ENCODE results near the gene PLPP4. TPM values are rescaled to one million over a fixed set of nuclear protein-coding genes. Genes with fewer than 3 reads are reported as not detected.
A peak's percentile ranks its signal among the peaks of the same experiment; 100 is the strongest.

PLPP4 gene
- polyA plus RNA-seq, 1 of the 3 experiments (the other 2 are of a cell fraction), result 27.9 TPM

DNA sequence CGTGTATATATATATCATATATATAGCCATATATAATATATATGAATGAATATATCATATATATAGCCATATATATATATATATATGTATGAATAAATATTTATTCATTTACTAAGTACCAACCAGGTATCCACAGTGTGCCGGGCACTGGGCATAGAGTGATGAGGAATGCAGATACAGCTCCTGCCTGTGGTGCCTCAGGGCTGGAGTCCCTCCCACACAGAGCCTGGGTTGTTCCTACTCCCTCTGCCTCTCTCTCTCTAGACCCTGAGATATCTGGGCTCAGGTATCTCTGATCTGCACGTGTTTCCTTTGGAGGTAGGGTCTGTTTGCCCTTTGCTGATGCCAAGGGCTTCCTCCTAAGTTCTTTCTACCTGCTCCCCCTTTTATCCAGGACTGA, 1.4 kb upstream of the PLPP4 start:
- WGBS (ENCODE audit: low lambda C conversion rate), result 77% methylated on average over 3 of the region's 3 CpGs
- TF ChIP-seq, protein P1, sequence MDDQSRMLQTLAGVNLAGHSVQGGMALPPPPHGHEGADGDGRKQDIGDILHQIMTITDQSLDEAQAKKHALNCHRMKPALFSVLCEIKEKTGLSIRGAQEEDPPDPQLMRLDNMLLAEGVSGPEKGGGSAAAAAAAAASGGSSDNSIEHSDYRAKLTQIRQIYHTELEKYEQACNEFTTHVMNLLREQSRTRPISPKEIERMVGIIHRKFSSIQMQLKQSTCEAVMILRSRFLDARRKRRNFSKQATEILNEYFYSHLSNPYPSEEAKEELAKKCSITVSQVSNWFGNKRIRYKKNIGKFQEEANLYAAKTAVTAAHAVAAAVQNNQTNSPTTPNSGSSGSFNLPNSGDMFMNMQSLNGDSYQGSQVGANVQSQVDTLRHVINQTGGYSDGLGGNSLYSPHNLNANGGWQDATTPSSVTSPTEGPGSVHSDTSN (IDR thresholded peaks at IDR 0.05), result no peak
- TF ChIP-seq YY1 (IDR thresholded peaks at IDR 0.05; ENCODE audit: low read depth) (no peak), POLR2AphosphoS5 (IDR thresholded peaks at IDR 0.05; ENCODE audit: low read depth, low read length) (no peak), NRF1 (IDR thresholded peaks at IDR 0.05; ENCODE audit: low read depth, low read length) (no peak), GATA2 (CRISPR knock-in tag; IDR thresholded peaks at IDR 0.05) (no peak), EP300 (IDR thresholded peaks at IDR 0.05; ENCODE audit: borderline replicate concordance in 1 of 2, low read depth in 1 of 2, low read length in 1 of 2) (no peak), NFIC (IDR thresholded peaks at IDR 0.05; ENCODE audit: borderline replicate concordance) (no peak), FOSL2 (IDR thresholded peaks at IDR 0.05; ENCODE audit: borderline replicate concordance, low read depth) (no peak), RXRA (IDR thresholded peaks at IDR 0.05; ENCODE audit: borderline replicate concordance, low read depth) (no peak)
- TF ChIP-seq, protein P2, sequence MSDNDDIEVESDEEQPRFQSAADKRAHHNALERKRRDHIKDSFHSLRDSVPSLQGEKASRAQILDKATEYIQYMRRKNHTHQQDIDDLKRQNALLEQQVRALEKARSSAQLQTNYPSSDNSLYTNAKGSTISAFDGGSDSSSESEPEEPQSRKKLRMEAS (IDR thresholded peaks at IDR 0.05; ENCODE audit: low read depth), result no peak
- TF ChIP-seq, protein P3, sequence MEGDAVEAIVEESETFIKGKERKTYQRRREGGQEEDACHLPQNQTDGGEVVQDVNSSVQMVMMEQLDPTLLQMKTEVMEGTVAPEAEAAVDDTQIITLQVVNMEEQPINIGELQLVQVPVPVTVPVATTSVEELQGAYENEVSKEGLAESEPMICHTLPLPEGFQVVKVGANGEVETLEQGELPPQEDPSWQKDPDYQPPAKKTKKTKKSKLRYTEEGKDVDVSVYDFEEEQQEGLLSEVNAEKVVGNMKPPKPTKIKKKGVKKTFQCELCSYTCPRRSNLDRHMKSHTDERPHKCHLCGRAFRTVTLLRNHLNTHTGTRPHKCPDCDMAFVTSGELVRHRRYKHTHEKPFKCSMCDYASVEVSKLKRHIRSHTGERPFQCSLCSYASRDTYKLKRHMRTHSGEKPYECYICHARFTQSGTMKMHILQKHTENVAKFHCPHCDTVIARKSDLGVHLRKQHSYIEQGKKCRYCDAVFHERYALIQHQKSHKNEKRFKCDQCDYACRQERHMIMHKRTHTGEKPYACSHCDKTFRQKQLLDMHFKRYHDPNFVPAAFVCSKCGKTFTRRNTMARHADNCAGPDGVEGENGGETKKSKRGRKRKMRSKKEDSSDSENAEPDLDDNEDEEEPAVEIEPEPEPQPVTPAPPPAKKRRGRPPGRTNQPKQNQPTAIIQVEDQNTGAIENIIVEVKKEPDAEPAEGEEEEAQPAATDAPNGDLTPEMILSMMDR (IDR thresholded peaks at IDR 0.05), result no peak
- Histone ChIP-seq H3K4me3 (ENCODE audit: low read depth in 2 of 2, low read length in 1 of 2) (no peak overlapping the region), H4K20me1 (ENCODE audit: insufficient read depth) (no peaks in the 10 kb centered on the region), H3K27ac (ENCODE audit: low read depth in 2 of 2, low read length in 1 of 2) (no peak overlapping the region), H3K9me3 (no peaks in the 10 kb centered on the region), H3F3A (replicated peaks; ENCODE audit: insufficient read depth) (peaks cover 16% of the 10 kb centered on the region), H3K9me2 (no peaks in the 10 kb centered on the region), H2AFZ (ENCODE audit: low read depth) (no peak overlapping the region), H3K79me2 (ENCODE audit: insufficient read depth) (peaks cover 38% of the 10 kb centered on the region), H3K9ac (peak overlapping the region; percentile 98; the same call in 1 of the 2 replicates), H3K4me2 (peak overlapping the region; percentile 84; the same call in 1 of the 2 replicates), H3K36me3 (replicated peaks in 1 of 2; ENCODE audit: control insufficient read depth in 1 of 2, insufficient read depth in 2 of 2, low read length in 1 of 2) (no peaks in the 10 kb centered on the region), H3K4me1 (ENCODE audit: control insufficient read depth in 1 of 2, insufficient read depth in 2 of 2, low read depth in 1 of 2, low read length in 1 of 2) (peaks cover 20 to 37% of the 10 kb centered on the region in 2 experiments), H3K27me3 (ENCODE audit: insufficient read depth) (no peaks in the 10 kb centered on the region)
- no peak for DNase-seq
- POLR2A ChIA-PET, result no interaction called here
- CTCF ChIA-PET, result no interaction called here

DNA sequence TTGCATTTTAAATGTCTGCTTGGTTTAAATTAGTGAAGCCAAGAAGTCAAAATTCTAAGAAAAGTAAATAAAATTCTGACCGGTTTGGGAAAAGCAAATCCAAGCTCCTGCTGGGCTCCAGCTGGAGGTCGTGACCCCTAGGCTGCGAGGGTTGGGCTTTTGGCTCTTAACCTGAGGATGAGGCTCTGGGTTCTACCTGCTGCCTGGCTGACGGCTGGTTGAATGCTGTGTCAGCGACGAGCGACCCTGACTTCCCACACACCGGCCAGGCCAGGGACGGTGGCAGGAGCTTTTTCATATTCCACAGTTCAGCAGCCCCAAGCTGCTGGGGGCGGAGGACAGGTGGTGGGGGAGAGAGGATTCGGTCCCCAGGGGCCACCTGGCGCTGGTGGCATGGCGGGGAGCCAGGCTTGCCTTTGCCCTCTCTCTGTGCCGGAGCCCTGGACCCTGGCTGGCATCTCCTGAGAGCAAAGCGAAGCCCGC, 843 bp upstream of the PLPP4 start:
- peak overlapping the region; percentile 83 for H2AFZ ChIP-seq (ENCODE audit: low read depth)
- peak overlapping the region; percentile 84 for H3K4me2 ChIP-seq
- peaks cover 40% of the 10 kb centered on the region for H3K79me2 ChIP-seq (ENCODE audit: insufficient read depth)
- no peaks in the 10 kb centered on the region for H3K9me3 ChIP-seq
- H3K9ac ChIP-seq, result peak overlapping the region; percentile 98; the same call in 1 of the 2 replicates
- peaks cover 20 to 41% of the 10 kb centered on the region in 2 experiments for H3K4me1 ChIP-seq (ENCODE audit: control insufficient read depth in 1 of 2, insufficient read depth in 2 of 2, low read depth in 1 of 2, low read length in 1 of 2)
- 64% methylated on average over 11 of the region's 16 CpGs for WGBS (ENCODE audit: low lambda C conversion rate)
- ChIA-PET CTCF (no interaction called here), POLR2A (no interaction called here)
- peaks cover 18% of the 10 kb centered on the region for H3F3A ChIP-seq (replicated peaks; ENCODE audit: insufficient read depth)
- no peaks in the 10 kb centered on the region for H3K36me3 ChIP-seq (replicated peaks in 1 of 2; ENCODE audit: control insufficient read depth in 1 of 2, insufficient read depth in 2 of 2, low read length in 1 of 2)
- H3K27ac ChIP-seq (ENCODE audit: low read depth in 2 of 2, low read length in 1 of 2), result peak overlapping the region in 1 of 2 experiments; percentile 66; a peak in 2 of 4 replicates
- H3K9me2 ChIP-seq, result no peaks in the 10 kb centered on the region
- no peaks in the 10 kb centered on the region for H3K27me3 ChIP-seq (ENCODE audit: insufficient read depth)
- TF ChIP-seq, protein P1 (IDR thresholded peaks at IDR 0.05), result no peak
- TF ChIP-seq SMC3 (IDR thresholded peaks at IDR 0.05; ENCODE audit: low read depth, low read length) (no peak), RCOR1 (IDR thresholded peaks at IDR 0.05; ENCODE audit: low read length) (no peak), EP300 (IDR thresholded peaks at IDR 0.05; ENCODE audit: borderline replicate concordance in 1 of 2, low read depth in 1 of 2, low read length in 1 of 2) (no peak), ELF1 (IDR thresholded peaks at IDR 0.05) (no peak), EZH2phosphoT487 (IDR thresholded peaks at IDR 0.05; ENCODE audit: borderline replicate concordance, low read depth) (no peak)
- TF ChIP-seq, protein P4, sequence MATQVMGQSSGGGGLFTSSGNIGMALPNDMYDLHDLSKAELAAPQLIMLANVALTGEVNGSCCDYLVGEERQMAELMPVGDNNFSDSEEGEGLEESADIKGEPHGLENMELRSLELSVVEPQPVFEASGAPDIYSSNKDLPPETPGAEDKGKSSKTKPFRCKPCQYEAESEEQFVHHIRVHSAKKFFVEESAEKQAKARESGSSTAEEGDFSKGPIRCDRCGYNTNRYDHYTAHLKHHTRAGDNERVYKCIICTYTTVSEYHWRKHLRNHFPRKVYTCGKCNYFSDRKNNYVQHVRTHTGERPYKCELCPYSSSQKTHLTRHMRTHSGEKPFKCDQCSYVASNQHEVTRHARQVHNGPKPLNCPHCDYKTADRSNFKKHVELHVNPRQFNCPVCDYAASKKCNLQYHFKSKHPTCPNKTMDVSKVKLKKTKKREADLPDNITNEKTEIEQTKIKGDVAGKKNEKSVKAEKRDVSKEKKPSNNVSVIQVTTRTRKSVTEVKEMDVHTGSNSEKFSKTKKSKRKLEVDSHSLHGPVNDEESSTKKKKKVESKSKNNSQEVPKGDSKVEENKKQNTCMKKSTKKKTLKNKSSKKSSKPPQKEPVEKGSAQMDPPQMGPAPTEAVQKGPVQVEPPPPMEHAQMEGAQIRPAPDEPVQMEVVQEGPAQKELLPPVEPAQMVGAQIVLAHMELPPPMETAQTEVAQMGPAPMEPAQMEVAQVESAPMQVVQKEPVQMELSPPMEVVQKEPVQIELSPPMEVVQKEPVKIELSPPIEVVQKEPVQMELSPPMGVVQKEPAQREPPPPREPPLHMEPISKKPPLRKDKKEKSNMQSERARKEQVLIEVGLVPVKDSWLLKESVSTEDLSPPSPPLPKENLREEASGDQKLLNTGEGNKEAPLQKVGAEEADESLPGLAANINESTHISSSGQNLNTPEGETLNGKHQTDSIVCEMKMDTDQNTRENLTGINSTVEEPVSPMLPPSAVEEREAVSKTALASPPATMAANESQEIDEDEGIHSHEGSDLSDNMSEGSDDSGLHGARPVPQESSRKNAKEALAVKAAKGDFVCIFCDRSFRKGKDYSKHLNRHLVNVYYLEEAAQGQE (IDR thresholded peaks at IDR 0.05; ENCODE audit: low read depth, low read length), result no peak
- DNase-seq, result no peak
- H3K4me3 ChIP-seq (ENCODE audit: low read depth in 2 of 2, low read length in 1 of 2), result peak overlapping the region; percentile 65 to 85
- no peaks in the 10 kb centered on the region for H4K20me1 ChIP-seq (ENCODE audit: insufficient read depth)

Measured in SK-N-SH (cell line).